Neuronal stem cell (in vitro differentiated cells): ENCODE results near the gene ARHGEF25.

ENCODE experiments used
- DNase-seq: peaks from one replicate; pipeline ENCODE4 v3.0.0-alpha.2; 2013; ENCODE audit warnings: low spot score
- H2AFZ ChIP-seq: one replicate; pipeline ENCODE4 v1.6.1; 2013; ENCODE audit warnings: mild to moderate bottlenecking, low read length, inconsistent platforms
- H2AK5ac ChIP-seq: 2 replicates; pipeline ENCODE4 v1.6.1; 2013; ENCODE audit warnings: low read depth, mild to moderate bottlenecking, inconsistent platforms, low read length, moderate library complexity, mixed read lengths
- H2BK120ac ChIP-seq: 2 replicates; pipeline ENCODE4 v1.6.1; 2013; ENCODE audit warnings: low read depth, mild to moderate bottlenecking, inconsistent platforms, low read length, moderate library complexity, mixed read lengths
- H2BK12ac ChIP-seq: one replicate; pipeline ENCODE4 v1.6.1; 2013; ENCODE audit warnings: low read length, inconsistent platforms
- H2BK15ac ChIP-seq: 2 replicates; pipeline ENCODE4 v1.6.1; 2013; ENCODE audit warnings: mild to moderate bottlenecking, low read length, inconsistent platforms, mixed read lengths
- H2BK5ac ChIP-seq: one replicate; pipeline ENCODE4 v1.6.1; 2013; ENCODE audit warnings: inconsistent platforms, mild to moderate bottlenecking, low read length, moderate library complexity
- H3K14ac ChIP-seq: one replicate; pipeline ENCODE4 v1.6.1; 2013; ENCODE audit warnings: low read length, inconsistent platforms
- H3K18ac ChIP-seq: 2 replicates; pipeline ENCODE4 v1.6.1; 2013; ENCODE audit warnings: low read length, inconsistent platforms
- H3K23ac ChIP-seq: 2 replicates; pipeline ENCODE4 v1.6.1; 2013; ENCODE audit warnings: low read depth, mild to moderate bottlenecking, mixed read lengths, low read length, inconsistent platforms; ENCODE audit not compliant: poor library complexity
- H3K27ac ChIP-seq: replicated peaks from 3 replicates; pipeline ENCODE4 v1.5.1; 2013; ENCODE audit warnings: low read length, inconsistent platforms
- H3K27me3 ChIP-seq, 3 experiments: 2 replicates each; pipeline ENCODE4 v1.6.1; 2013; ENCODE audit warnings: low read length in 3 of 3, mild to moderate bottlenecking in 2 of 3, inconsistent platforms in 1 of 3, low read depth in 1 of 3, mixed read lengths in 1 of 3, moderate library complexity in 1 of 3; ENCODE audit not compliant: control insufficient read depth in 3 of 3, insufficient read depth in 3 of 3
- H3K36me3 ChIP-seq, 2 donors: replicated peaks in 1 of 2; 2 replicates each; pipeline ENCODE4 v1.6.1; 2013; ENCODE audit warnings: low read length in 2 of 2; ENCODE audit not compliant: control insufficient read depth in 2 of 2, insufficient read depth in 2 of 2
- H3K4ac ChIP-seq: 2 replicates; pipeline ENCODE4 v1.6.1; 2013; ENCODE audit warnings: inconsistent platforms, mild to moderate bottlenecking, low read length, moderate library complexity
- H3K4me1 ChIP-seq, 2 donors: 1 replicate in 1 of 2; 2 replicates in 1 of 2; pipeline ENCODE4 v1.6.1; 2013; ENCODE audit warnings: low read length in 2 of 2, low read depth in 1 of 2; ENCODE audit not compliant: control insufficient read depth in 2 of 2, insufficient read depth in 1 of 2
- H3K4me2 ChIP-seq: one replicate; pipeline ENCODE4 v1.6.1; 2013; ENCODE audit warnings: mild to moderate bottlenecking, low read length, inconsistent platforms; ENCODE audit not compliant: insufficient read depth, poor library complexity, severe bottlenecking
- H3K4me3 ChIP-seq, 2 donors: 2 replicates each; pipeline ENCODE4 v1.5.1; 2013; ENCODE audit warnings: low read length in 2 of 2, mild to moderate bottlenecking in 2 of 2, inconsistent platforms in 1 of 2, moderate library complexity in 1 of 2
- H3K79me1 ChIP-seq: one replicate; pipeline ENCODE4 v1.6.1; 2013; ENCODE audit warnings: low read depth, mild to moderate bottlenecking, inconsistent platforms, low read length, moderate library complexity
- H3K9ac ChIP-seq: one replicate; pipeline ENCODE4 v1.6.1; 2013; ENCODE audit warnings: mild to moderate bottlenecking, low read depth, low read length, inconsistent platforms; ENCODE audit not compliant: poor library complexity
- H3K9me3 ChIP-seq, 2 donors: replicated peaks in 1 of 2; 2 replicates each; pipeline versions ENCODE3 to v1.6.1; 2013; ENCODE audit warnings: low read length in 2 of 2, mild to moderate bottlenecking in 2 of 2, inconsistent platforms in 1 of 2, low read depth in 1 of 2, mixed read lengths in 1 of 2, moderate library complexity in 1 of 2; ENCODE audit not compliant: control insufficient read depth in 2 of 2, insufficient read depth in 1 of 2
- H4K8ac ChIP-seq: one replicate; pipeline ENCODE4 v1.6.1; 2013; ENCODE audit warnings: low read depth, mild to moderate bottlenecking, inconsistent platforms, low read length, moderate library complexity
- H4K91ac ChIP-seq: one replicate; pipeline ENCODE4 v1.6.1; 2013; ENCODE audit warnings: low read length, low read depth, mild to moderate bottlenecking, inconsistent platforms; ENCODE audit not compliant: poor library complexity
- WGBS, 2 donors: extraction: QIAGEN DNeasy Blood & Tissue Kit; methylation state at CpG; one replicate each; pipeline ENCODE4 v1.1.7; 2013; ENCODE audit warnings: missing lambda C conversion rate in 2 of 2, mixed read lengths in 1 of 2; ENCODE audit not compliant: insufficient read length in 2 of 2, insufficient replicate concordance in 1 of 2; ENCODE audit errors: extremely low coverage in 2 of 2; 5-methylcytosine and 5-hydroxymethylcytosine counted together

The ARHGEF25 gene

GRCh38 chr12:57606821-57607220, 4.4 kb upstream of the ARHGEF25 start:
- Histone ChIP-seq H3K4me2 (no peak overlapping the region), H2AK5ac (no peak overlapping the region), H3K4ac (no peak overlapping the region), H3K18ac (no peak overlapping the region), H3K9ac (no peak overlapping the region), H2BK12ac (no peak overlapping the region), H3K14ac (no peak overlapping the region), H3K4me1 (peaks cover 16 to 18% of the 10 kb centered on the region in 2 donors), H3K27me3 (peaks cover 0 to 3% (median 0%) of the 10 kb centered on the region in 3 experiments), H4K91ac (no peak overlapping the region), H3K4me3 (no peak overlapping the region), H4K8ac (no peak overlapping the region), H2AFZ (no peak overlapping the region), H3K27ac (no peak overlapping the region), H2BK15ac (no peak overlapping the region), H3K79me1 (no peaks in the 10 kb centered on the region), H3K23ac (no peak overlapping the region), H3K9me3 (no peaks in the 10 kb centered on the region), H2BK5ac (no peak overlapping the region), H3K36me3 (peaks cover 17 to 41% of the 10 kb centered on the region in 2 donors), H2BK120ac (no peak overlapping the region)
- DNase-seq, result no peak
- no CpG with 5 or more reads among the region's 11 CpGs for WGBS, 2 donors

DNA sequence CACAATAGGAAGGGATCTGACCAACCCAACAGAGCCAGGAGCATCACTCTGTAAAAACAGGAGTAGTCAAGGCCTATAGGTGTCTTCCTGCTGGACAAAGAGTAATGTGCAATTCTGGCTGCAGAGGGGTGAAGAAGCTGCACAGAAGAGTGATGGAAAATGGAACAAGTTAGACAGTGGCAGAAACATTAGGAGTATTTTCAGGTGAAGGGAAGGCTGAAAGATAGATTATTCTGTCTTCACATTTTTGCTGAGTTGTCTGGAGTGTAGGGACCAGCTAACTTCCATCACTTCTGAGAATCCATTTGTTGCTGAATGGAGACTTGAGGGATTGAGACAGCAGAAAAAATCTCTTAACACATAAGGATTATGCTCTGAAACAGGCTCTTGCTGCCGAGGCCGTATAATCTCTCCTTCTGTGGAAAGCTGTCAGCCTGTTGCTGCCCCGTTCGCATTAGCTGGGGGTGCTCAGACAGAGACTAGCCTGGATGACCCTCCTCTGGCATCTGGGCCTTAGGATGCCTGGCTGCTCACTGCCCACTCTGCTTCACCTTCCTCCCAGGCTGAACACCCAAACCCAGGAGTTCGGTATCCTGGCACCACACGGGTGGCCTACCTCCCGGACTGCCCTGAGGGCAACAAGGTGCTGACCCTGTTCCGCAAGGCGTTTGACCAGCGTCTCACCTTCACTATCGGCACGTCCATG, 3.1 kb upstream of the ARHGEF25 start:
- no peak overlapping the region for H3K18ac ChIP-seq
- peaks cover 18 to 20% of the 10 kb centered on the region in 2 donors for H3K4me1 ChIP-seq
- H2AK5ac ChIP-seq, result peak overlapping the region; percentile 47
- peak overlapping the region; percentile 25 for H4K8ac ChIP-seq
- no peaks in the 10 kb centered on the region for H3K79me1 ChIP-seq
- no peak overlapping the region for H3K4me3 ChIP-seq
- H3K9ac ChIP-seq, result peak overlapping the region; percentile 15
- H3K14ac ChIP-seq, result no peak overlapping the region
- no peaks in the 10 kb centered on the region for H3K9me3 ChIP-seq
- H2BK12ac ChIP-seq, result no peak overlapping the region
- H2AFZ ChIP-seq, result no peak overlapping the region
- H3K27ac ChIP-seq, result no peak overlapping the region
- peaks cover 0 to 5% (median 0%) of the 10 kb centered on the region in 3 experiments for H3K27me3 ChIP-seq
- no CpG with 5 or more reads among the region's 12 CpGs for WGBS, 2 donors
- no peak overlapping the region for H2BK120ac ChIP-seq
- H3K23ac ChIP-seq, result peak overlapping the region; percentile 77
- H3K36me3 ChIP-seq, result peaks cover 16 to 32% of the 10 kb centered on the region in 2 donors
- H2BK15ac ChIP-seq, result no peak overlapping the region
- no peak overlapping the region for H2BK5ac ChIP-seq
- no peak overlapping the region for H3K4me2 ChIP-seq
- H3K4ac ChIP-seq, result no peak overlapping the region
- DNase-seq, result no peak
- no peak overlapping the region for H4K91ac ChIP-seq

- no peak overlapping the region for H3K14ac ChIP-seq
- no peak overlapping the region for H3K4me3 ChIP-seq
- no peak overlapping the region for H3K18ac ChIP-seq
- H3K9ac ChIP-seq, result no peak overlapping the region
- H4K91ac ChIP-seq, result no peak overlapping the region
- no peak overlapping the region for H2BK12ac ChIP-seq
- H3K27ac ChIP-seq, result no peak overlapping the region
- no peak overlapping the region for H3K4me2 ChIP-seq
- no peak overlapping the region for H3K23ac ChIP-seq
- no peak overlapping the region for H2BK5ac ChIP-seq
- H2BK15ac ChIP-seq, result no peak overlapping the region
- no peak overlapping the region for H2BK120ac ChIP-seq
- H3K4ac ChIP-seq, result no peak overlapping the region
- H2AK5ac ChIP-seq, result no peak overlapping the region
- peaks cover 14 to 16% of the 10 kb centered on the region in 2 donors for H3K4me1 ChIP-seq
- DNase-seq, result no peak
- H3K27me3 ChIP-seq, result peaks cover 0 to 5% (median 0%) of the 10 kb centered on the region in 3 experiments
- H3K79me1 ChIP-seq, result no peaks in the 10 kb centered on the region
- no peak overlapping the region for H4K8ac ChIP-seq
- H3K9me3 ChIP-seq, result no peaks in the 10 kb centered on the region
- no peak overlapping the region for H2AFZ ChIP-seq
- H3K36me3 ChIP-seq, result peaks cover 18 to 44% of the 10 kb centered on the region in 2 donors
- WGBS, 2 donors, result no CpG with 5 or more reads among the region's 19 CpGs
These were observed 2.0 kb upstream of the ARHGEF25 start for GRCh38 chr12:57609101-57609780.
